ENCODE data around the gene NAA60. TPM values are rescaled to one million over a fixed set of nuclear protein-coding genes. Genes with fewer than 3 reads are reported as not detected.
A peak's percentile ranks its signal among the peaks of the same experiment; 100 is the strongest.

Gene NAA60
- total RNA-seq, 1 donor: 16.6 TPM

DNA sequence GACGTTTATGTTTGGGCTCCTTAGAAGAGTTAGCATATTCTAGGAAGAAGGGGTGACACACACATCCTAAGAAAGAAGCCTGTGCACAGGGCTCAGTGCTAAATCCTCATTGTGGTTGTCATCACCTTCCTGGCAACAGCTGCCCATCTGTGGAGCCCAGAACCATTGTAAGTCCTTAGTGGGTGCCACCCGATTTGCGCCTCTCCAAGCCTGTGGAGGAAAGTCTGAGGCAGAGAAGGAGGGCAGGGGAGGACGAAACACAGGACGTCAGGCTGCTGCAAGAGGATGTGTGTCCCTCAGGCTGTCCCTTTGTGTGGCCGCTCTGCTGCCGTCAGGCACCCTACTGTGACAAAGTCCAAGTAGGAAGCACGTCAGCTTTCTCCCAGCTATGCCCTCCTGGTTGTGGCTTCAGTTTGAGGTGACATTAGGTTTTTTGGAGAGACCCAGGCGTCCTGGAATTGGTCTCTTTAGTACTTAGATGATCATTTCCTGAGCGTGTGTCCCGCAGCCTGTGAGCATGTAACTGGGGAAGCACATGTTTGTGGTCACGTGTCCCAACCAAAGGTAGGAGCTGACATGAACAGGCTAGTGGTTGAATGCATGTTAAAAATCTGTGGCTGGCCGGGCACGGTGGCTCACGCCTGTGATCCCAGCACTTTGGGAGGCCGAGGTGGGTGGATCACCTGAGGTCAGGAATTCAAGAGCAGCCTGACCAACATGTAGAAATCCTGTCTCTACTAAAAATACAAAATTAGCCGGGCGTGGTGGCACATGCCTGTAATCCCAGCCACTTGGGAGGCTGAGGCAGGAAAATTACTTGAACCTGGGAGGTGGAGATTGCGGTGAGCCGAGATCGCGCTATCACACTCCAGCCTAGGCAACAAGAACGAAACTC lies 68.1 kb downstream of the NAA60 start:
- TF ChIP-seq, protein P1, sequence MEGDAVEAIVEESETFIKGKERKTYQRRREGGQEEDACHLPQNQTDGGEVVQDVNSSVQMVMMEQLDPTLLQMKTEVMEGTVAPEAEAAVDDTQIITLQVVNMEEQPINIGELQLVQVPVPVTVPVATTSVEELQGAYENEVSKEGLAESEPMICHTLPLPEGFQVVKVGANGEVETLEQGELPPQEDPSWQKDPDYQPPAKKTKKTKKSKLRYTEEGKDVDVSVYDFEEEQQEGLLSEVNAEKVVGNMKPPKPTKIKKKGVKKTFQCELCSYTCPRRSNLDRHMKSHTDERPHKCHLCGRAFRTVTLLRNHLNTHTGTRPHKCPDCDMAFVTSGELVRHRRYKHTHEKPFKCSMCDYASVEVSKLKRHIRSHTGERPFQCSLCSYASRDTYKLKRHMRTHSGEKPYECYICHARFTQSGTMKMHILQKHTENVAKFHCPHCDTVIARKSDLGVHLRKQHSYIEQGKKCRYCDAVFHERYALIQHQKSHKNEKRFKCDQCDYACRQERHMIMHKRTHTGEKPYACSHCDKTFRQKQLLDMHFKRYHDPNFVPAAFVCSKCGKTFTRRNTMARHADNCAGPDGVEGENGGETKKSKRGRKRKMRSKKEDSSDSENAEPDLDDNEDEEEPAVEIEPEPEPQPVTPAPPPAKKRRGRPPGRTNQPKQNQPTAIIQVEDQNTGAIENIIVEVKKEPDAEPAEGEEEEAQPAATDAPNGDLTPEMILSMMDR (IDR thresholded peaks at IDR 0.05; ENCODE audit: insufficient read depth, low read length): no peak
- no peak for DNase-seq (ENCODE audit: low read depth)
- no peak overlapping the region for H3K4me3 ChIP-seq (ENCODE audit: low read depth, low read length)

DNA sequence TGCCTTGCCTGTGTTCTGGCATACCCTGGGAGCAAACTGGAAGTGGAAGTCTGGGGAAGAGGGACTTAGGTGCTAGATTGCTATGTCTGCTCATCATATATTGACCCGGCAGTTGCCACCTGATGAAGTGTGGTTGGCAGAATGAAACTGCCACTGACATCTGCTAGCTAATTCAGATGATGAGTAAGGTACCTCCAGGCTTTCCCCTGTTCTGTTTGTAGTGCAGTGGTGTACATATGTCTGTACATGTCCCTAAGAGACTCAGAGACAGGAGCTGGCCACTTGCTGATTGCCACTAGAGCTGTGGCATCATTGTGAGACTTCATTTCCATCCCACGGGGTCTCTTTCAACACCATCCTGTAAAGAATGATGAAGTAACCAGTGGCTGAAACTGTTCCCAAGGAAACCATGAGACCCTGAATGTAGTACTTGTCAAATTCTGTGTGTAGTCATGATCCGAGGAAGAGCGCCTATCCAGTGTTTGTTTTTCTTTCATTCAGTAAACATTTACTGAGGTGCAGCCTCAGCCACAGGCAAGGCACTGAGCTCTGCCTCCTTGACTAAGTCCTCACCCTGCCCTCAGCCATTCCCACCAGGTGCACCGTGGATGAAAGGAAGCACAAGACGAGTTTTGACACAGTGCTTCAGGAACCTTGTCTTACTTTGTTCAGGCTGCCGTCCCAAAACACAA lies 70.6 kb downstream of the NAA60 start:
- no peak overlapping the region for H3K4me3 ChIP-seq (ENCODE audit: low read depth, low read length)
- no peak for DNase-seq (ENCODE audit: low read depth)

DNA sequence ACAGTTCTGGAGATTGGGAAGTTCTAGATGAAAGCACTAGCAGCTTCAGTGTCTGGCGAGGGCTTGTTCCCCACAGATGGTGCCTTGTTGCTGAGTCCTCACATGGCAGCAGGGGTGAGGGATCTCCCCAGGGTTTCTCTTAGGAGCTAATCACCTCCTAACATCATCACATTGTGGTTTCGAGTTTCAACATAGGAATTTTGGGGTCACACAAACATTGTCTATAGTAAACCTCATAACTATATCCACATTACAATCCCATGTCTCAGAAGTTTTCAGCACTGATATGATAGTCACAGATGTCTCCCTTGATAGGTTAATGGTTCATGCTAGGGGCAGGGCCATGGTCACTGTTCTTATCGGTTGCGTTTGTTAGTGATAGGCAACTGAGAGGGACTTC lies 71.1 kb downstream of the NAA60 start:
- TF ChIP-seq, protein P1 (IDR thresholded peaks at IDR 0.05; ENCODE audit: insufficient read depth, low read length): no peak
- peak; percentile 25 for DNase-seq (ENCODE audit: low read depth)
- H3K4me3 ChIP-seq (ENCODE audit: low read depth, low read length): no peak overlapping the region

More for the DNA sequence above, 70.6 kb downstream of the NAA60 start:
- TF ChIP-seq, protein P1 (IDR thresholded peaks at IDR 0.05; ENCODE audit: insufficient read depth, low read length): no peak

DNA sequence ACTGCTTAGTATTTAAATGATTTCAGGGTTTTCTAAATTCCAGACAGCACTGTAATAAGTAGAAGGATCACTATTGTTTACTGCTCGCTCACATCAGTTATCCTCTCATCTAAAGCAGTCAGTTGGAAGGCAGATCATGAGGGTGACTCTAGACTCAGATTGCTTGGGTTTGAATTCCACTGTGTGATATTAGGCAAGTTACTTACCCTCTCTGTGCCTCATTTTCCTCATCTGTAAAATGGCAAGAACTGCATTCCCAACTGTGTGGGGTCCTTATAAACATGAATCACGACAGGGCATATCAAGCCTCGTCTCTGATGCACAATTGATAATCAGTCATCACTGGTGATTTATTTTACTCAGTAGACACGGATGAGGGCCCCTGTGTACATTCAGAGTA lies 72.4 kb downstream of the NAA60 start:
- TF ChIP-seq, protein P1 (IDR thresholded peaks at IDR 0.05; ENCODE audit: insufficient read depth, low read length): no peak
- no peak for DNase-seq (ENCODE audit: low read depth)
- no peak overlapping the region for H3K4me3 ChIP-seq (ENCODE audit: low read depth, low read length)

DNA sequence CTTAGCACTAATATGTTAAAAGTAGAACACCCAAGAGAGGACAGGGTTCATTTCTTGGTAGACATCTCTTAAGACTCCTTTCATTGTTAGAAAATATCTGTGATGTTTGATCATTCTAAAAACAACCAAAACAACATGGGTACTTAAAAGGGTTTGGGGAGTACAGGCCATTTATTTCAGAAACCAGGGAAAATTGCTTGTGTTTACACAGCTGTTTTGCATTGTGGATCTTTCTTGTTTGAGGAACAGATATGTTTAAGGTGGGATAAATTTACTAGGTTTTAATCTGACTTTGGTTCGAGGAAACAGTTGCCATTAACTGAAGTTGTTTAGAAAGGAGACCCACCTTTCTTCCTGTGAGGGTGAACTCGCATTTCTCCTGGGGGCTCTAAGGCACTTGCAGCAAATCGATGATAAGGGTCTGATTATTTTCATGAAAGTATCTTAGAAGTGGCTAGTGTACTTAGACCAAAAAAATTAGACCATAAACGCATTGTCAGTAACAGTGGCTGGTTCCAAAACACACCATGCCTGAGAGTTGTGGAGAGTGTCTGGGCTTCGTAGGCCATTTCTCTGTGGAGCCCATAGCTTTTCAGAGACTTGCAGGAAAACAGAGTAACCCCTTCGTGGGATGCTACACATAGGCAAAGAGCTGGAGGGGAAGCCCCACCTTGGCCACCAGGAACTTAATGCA lies 75.0 kb downstream of the NAA60 start:
- DNase-seq (ENCODE audit: low read depth): no peak
- no peak overlapping the region for H3K4me3 ChIP-seq (ENCODE audit: low read depth, low read length)
- TF ChIP-seq, protein P1 (IDR thresholded peaks at IDR 0.05; ENCODE audit: insufficient read depth, low read length): no peak

DNA sequence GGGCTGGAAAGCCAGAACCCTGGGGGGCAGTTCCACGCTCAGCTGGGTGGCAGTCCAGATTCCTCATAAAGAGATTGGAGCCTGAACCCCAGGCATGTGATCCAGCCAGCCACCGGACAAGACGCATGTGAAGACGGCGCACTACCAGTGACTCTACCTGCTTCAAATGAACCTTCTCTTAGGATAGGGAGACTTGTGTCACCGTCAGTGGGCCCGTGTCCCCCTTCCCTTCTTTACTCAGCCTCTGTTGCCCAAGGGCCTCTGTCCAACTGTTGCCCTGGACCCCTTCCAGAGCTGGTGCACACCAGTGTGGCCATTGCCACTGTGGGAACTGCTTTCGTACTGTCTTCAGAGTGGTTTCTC lies 75.5 kb downstream of the NAA60 start:
- no peak overlapping the region for H3K4me3 ChIP-seq (ENCODE audit: low read depth, low read length)
- DNase-seq (ENCODE audit: low read depth): no peak
- TF ChIP-seq, protein P1 (IDR thresholded peaks at IDR 0.05; ENCODE audit: insufficient read depth, low read length): no peak

Measured in fibroblast of the aortic adventitia (primary cell).